ENCODE results near the gene BNC2. TPM values are rescaled to one million over a fixed set of nuclear protein-coding genes. Genes with fewer than 3 reads are reported as not detected.
A peak's percentile ranks its signal among the peaks of the same experiment; 100 is the strongest.

BNC2 gene
- total and polyA plus RNA-seq, 2 experiments from 2014 or later = 19.3 to 20.7 TPM

DNA sequence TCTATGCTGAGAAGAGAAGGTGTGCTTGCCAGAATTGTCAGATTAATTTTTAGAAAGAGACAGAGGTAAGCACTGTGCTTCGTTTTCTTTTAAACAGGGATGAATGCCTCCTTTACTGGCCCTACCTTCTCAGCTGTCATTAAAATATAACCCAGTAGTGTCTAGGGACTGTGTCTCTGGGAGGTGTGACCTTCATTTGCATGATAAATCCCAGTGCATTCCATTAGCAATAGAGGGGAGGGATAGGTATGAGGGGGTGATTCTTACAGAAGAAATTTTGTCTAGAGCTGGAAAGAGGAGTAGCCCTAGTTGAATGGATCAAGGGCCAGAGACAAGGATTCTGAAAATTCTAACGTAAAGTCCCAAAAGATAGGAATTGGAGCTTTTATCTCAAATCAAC lies 351.5 kb downstream of the BNC2 start:
- Histone ChIP-seq H3K9me2 (replicated peaks; ENCODE audit: insufficient read depth) (no peaks in the 10 kb centered on the region), H3K9me3 (ENCODE audit: low read depth) (no peaks in the 10 kb centered on the region), H3K79me2 (no peaks in the 10 kb centered on the region), H3K27me3 (no peaks in the 10 kb centered on the region), H3K4me3 (no peak overlapping the region), H4K20me1 (ENCODE audit: insufficient read depth, poor library complexity, severe bottlenecking) (no peaks in the 10 kb centered on the region), H3K27ac (no peak overlapping the region), H3K4me1 (ENCODE audit: insufficient read depth) (peaks cover 36% of the 10 kb centered on the region), H3K4me2 (no peak overlapping the region), H3K36me3 (replicated peaks; ENCODE audit: insufficient read depth, low read depth) (no peaks in the 10 kb centered on the region), H2AFZ (no peak overlapping the region)
- TF ChIP-seq, protein P1, sequence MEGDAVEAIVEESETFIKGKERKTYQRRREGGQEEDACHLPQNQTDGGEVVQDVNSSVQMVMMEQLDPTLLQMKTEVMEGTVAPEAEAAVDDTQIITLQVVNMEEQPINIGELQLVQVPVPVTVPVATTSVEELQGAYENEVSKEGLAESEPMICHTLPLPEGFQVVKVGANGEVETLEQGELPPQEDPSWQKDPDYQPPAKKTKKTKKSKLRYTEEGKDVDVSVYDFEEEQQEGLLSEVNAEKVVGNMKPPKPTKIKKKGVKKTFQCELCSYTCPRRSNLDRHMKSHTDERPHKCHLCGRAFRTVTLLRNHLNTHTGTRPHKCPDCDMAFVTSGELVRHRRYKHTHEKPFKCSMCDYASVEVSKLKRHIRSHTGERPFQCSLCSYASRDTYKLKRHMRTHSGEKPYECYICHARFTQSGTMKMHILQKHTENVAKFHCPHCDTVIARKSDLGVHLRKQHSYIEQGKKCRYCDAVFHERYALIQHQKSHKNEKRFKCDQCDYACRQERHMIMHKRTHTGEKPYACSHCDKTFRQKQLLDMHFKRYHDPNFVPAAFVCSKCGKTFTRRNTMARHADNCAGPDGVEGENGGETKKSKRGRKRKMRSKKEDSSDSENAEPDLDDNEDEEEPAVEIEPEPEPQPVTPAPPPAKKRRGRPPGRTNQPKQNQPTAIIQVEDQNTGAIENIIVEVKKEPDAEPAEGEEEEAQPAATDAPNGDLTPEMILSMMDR (IDR thresholded peaks at IDR 0.05; ENCODE audit: poor library complexity) = no peak
- no peak for TF ChIP-seq EZH2 (IDR thresholded peaks at IDR 0.05; ENCODE audit: borderline replicate concordance)
- no peak for TF ChIP-seq EZH2phosphoT487 (IDR thresholded peaks at IDR 0.05; ENCODE audit: low read depth, severe bottlenecking, unreplicated experiment)
- 87% methylated on average over 2 of the region's 2 CpGs for WGBS (ENCODE audit: low lambda C conversion rate, missing lambda C conversion rate)
- no peak for DNase-seq (ENCODE audit: low spot score)

DNA sequence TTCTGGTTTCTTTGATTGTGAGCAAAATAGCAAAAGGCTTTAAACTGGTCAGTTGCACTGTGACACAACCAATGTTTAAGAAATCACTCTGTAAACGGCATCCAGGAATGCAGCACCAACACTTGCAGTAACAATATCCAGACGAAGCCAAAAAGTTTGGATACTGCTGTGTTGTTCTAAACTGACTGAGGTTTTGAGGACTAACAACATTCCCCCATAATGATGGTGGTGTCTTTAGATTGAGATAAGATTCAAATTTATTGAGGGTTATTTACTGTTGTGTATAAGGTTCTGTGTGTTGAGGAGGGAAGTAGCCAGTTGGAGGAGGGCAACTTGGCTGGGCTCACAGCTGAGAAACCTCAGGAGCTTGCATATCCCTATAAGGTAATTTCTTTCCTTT lies 353.6 kb downstream of the BNC2 start:
- Histone ChIP-seq H2AFZ (no peak overlapping the region), H3K4me3 (no peak overlapping the region), H3K36me3 (replicated peaks; ENCODE audit: insufficient read depth, low read depth) (no peaks in the 10 kb centered on the region), H3K79me2 (no peaks in the 10 kb centered on the region), H4K20me1 (ENCODE audit: insufficient read depth, poor library complexity, severe bottlenecking) (no peaks in the 10 kb centered on the region), H3K27ac (peak overlapping the region; percentile 73), H3K4me1 (ENCODE audit: insufficient read depth) (peaks cover 29% of the 10 kb centered on the region), H3K9me2 (replicated peaks; ENCODE audit: insufficient read depth) (no peaks in the 10 kb centered on the region), H3K27me3 (no peaks in the 10 kb centered on the region), H3K9me3 (ENCODE audit: low read depth) (no peaks in the 10 kb centered on the region), H3K4me2 (no peak overlapping the region)
- no peak for DNase-seq (ENCODE audit: low spot score)
- WGBS (ENCODE audit: low lambda C conversion rate, missing lambda C conversion rate) = 40% methylated on average over 2 of the region's 2 CpGs
- TF ChIP-seq EZH2 (IDR thresholded peaks at IDR 0.05; ENCODE audit: borderline replicate concordance) = no peak
- TF ChIP-seq EZH2phosphoT487 (IDR thresholded peaks at IDR 0.05; ENCODE audit: low read depth, severe bottlenecking, unreplicated experiment) = no peak
- TF ChIP-seq, protein P1 (IDR thresholded peaks at IDR 0.05; ENCODE audit: poor library complexity) = no peak

DNA sequence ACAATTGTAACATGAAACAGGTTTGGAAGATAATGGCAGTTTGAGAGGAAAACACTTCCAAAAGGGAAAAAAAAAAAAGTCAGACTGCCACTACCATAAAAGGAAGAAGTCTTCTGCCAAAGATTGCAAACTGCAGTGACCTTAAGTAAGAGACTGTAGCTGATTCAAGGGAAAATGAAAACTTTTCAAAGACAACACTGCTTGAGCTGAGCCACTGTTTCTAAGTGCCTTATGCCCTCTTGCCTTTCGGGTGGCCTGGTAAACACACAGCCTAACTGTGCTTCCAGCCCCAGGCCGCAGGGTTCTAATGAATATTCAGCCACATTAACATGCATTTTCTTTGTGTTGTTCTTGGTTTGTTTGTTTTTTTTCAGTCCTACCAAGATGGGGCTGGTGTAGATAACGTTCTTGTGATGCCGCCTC lies 354.6 kb downstream of the BNC2 start:
- no peaks in the 10 kb centered on the region for H4K20me1 ChIP-seq (ENCODE audit: insufficient read depth, poor library complexity, severe bottlenecking)
- no peak for TF ChIP-seq EZH2 (IDR thresholded peaks at IDR 0.05; ENCODE audit: borderline replicate concordance)
- no peak for TF ChIP-seq EZH2phosphoT487 (IDR thresholded peaks at IDR 0.05; ENCODE audit: low read depth, severe bottlenecking, unreplicated experiment)
- TF ChIP-seq, protein P1 (IDR thresholded peaks at IDR 0.05; ENCODE audit: poor library complexity) = no peak
- peak overlapping the region; percentile 61 for H3K4me2 ChIP-seq
- peak overlapping the region; percentile 73 for H3K27ac ChIP-seq
- no peaks in the 10 kb centered on the region for H3K9me3 ChIP-seq (ENCODE audit: low read depth)
- H3K36me3 ChIP-seq (replicated peaks; ENCODE audit: insufficient read depth, low read depth) = no peaks in the 10 kb centered on the region
- H3K4me1 ChIP-seq (ENCODE audit: insufficient read depth) = peaks cover 29% of the 10 kb centered on the region
- peak; percentile 37 for DNase-seq (ENCODE audit: low spot score)
- 30% methylated on average over 4 of the region's 4 CpGs for WGBS (ENCODE audit: low lambda C conversion rate, missing lambda C conversion rate)
- no peak overlapping the region for H3K4me3 ChIP-seq
- H2AFZ ChIP-seq = no peak overlapping the region
- no peaks in the 10 kb centered on the region for H3K9me2 ChIP-seq (replicated peaks; ENCODE audit: insufficient read depth)
- H3K79me2 ChIP-seq = no peaks in the 10 kb centered on the region
- H3K27me3 ChIP-seq = no peaks in the 10 kb centered on the region

DNA sequence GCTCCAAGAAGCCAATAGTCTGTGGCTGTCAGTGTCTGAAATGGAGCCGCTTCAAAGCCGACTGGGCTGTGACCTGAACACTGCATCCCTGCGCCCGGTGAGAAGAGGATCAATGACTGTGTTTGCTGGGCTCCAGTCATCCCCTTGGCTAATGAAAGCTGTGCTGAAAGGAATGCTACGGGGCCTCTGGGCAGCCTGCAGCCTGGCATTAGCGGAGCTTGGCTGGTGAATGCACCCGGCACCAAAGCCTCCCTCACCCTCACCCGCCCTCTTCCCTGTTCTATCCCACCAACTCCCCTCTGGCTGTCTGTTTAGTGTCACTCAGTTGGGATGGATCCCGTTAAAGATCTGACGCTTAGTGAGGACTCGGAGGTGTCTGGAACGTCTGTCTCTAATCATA lies 355.3 kb downstream of the BNC2 start:
- Histone ChIP-seq H3K27me3 (no peaks in the 10 kb centered on the region), H2AFZ (no peak overlapping the region), H3K9me2 (replicated peaks; ENCODE audit: insufficient read depth) (no peaks in the 10 kb centered on the region), H3K9me3 (ENCODE audit: low read depth) (no peaks in the 10 kb centered on the region), H3K27ac (peak overlapping the region; percentile 73), H3K4me1 (ENCODE audit: insufficient read depth) (peaks cover 29% of the 10 kb centered on the region), H3K4me2 (peak overlapping the region; percentile 61), H3K79me2 (no peaks in the 10 kb centered on the region), H3K36me3 (replicated peaks; ENCODE audit: insufficient read depth, low read depth) (no peaks in the 10 kb centered on the region), H4K20me1 (ENCODE audit: insufficient read depth, poor library complexity, severe bottlenecking) (no peaks in the 10 kb centered on the region), H3K4me3 (no peak overlapping the region)
- WGBS (ENCODE audit: low lambda C conversion rate, missing lambda C conversion rate) = 27% methylated on average over 12 of the region's 12 CpGs
- peak; percentile 31 for DNase-seq (ENCODE audit: low spot score)
- TF ChIP-seq EZH2phosphoT487 (IDR thresholded peaks at IDR 0.05; ENCODE audit: low read depth, severe bottlenecking, unreplicated experiment) = no peak
- TF ChIP-seq, protein P1 (IDR thresholded peaks at IDR 0.05; ENCODE audit: poor library complexity) = no peak
- no peak for TF ChIP-seq EZH2 (IDR thresholded peaks at IDR 0.05; ENCODE audit: borderline replicate concordance)
